NCI-H510A treated with DMSO at 0.1 percent for 48 hours (cell line): ENCODE results near the gene CHST5.

Experiments used
- DNase-seq: peaks from one replicate; lab custom pipeline; 2025; lab: John Stamatoyannopoulos, UW

Gene CHST5

DNA sequence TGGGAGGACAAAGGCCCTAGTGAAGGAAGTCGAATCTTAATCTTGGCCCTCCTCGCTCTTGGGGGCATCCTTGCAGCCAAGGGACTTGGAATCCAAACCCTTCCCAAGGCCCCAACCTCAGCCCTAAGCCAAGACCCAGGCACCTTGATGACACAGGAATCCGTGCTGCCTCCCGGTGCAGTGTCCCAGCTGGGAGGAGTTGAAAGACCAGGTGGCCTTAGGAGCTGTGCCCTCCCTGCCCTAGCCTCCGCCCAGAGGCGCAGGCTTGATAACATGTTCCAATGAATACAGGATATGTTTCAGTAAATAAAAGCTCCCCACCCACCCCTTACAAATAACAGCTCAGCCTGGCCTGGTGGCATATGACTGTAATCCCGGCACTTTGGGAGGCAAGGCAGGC is at the start of gene CHST5:
TSS of gene CHST5 (minus strand) at position 208 of the 400 bp plus-strand sequence. CDS start 5,724 bp downstream, outside the sequence.
- DNase-seq, result no peak

DNA sequence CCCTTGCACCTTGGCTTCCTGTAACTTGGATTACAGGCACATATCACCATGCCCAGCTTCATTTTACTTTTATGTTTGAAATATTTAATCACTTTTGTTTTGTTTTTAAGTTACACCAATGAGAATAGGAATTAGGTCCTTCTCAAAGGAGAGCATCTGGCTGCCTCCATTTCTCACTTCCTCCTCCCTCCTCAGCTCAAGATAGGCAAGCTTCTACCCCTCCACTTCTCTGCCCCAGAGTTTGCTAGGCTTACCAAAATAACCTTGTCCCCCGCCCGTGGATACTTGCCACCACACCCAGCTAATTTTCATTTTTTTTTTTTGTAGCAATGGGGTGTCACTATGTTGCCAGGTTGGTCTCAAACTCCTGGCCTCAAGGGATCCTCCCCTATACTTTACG is 48.2 kb upstream of the CHST5 start:
- DNase-seq, result no peak

DNA sequence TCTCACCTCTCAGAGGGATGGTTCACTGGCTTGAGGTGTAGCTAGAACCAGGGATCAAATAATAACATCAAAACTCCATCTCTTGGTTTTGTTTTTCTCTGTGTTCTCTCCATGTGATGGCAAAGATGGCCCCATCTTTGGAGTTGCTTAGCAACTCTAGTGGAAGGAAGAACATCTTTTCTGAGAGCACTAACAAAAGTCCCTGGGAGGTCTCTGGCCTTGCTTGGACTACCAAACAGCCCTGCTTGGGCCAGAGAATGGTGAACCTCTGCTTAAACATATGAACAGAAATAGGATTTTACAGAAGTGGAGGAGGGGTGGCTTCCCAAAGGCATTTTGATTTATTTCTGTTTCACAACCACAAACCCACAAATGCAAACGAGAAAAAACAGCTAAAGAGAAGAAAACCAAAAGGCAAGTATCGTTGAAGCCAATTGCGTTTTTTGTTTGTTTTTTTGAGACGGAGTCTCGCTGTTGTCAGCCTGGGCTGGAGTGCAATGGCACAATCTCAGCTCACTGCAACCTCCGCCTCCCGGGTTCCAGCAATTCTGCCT is 43.5 kb upstream of the CHST5 start:
- no peak for DNase-seq

DNA sequence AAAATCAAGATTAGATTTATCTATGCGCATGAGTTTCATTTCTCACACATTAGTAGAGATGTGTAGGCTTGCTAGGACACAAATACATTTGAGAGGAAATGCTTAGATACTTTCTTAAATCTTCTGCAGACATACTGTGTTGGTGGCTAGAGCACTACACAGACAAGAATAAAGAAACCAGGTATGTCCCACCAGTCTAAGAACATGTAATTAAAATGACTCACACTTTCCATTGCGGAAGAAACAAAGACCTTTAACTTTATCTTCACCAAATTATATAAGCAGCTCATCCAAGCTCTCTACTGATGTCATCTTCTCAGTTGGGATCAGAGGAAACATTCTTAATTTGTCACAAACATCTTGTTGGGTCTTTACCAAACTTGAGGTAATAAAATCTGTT is 42.8 kb upstream of the CHST5 start:
- DNase-seq, result no peak

DNA sequence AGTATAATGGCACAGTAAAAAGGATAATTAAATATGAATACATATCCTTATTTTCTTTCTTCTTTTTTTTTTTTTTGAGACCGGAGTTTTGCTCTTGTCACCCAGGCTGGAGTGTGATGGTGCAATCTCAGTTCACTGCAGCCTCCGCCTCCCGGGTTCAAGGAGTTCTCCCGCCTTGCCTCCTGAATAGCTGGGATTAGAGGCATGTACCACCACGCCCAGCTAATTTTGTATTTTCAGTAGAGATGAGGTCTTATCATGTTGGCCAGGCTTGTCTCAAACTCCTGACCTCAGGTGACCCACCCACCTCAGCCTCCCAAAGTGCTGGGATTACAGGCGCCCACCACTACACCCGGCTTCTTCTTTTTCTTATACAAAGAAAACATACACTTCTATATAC is 42.3 kb upstream of the CHST5 start:
- DNase-seq, result no peak

DNA sequence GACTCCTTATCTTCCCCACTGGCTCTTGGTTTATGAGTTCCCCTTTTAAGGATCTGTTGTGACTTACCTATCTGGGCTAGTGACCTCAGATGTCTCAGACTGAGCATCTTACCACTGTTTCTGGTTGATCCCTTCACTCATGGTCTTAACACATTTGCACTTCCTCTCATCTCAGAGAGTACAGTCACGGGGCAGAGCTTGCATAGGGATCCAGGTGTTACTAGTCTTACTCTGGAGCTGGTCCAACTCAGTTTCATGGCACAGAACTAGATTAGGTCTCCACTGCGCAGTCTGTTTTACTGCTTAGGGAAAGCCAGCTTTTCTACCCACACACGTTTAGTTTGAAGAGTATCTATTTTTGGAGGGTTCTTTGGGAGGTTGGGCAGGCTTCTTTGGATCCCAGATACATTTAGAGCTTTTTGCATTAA is 40.5 kb upstream of the CHST5 start:
- no peak for DNase-seq

DNA sequence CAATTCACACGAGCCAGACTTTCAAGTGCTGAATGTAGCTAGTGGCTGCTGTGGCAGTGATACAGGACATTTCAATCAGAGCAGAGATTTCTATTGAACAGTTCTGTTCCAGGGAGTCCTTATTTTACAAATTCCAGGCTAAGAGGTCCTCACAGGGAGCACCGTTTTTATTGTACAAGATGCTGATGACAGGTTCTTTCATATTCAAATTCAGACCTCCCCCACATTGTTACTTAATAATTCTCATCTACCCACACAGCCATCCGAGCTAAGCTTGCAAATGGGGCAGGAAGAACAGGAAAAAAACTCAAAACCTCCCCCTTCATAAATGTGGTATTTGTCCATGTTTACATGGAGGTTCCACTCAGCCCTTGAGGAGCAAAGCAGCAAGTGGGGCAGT is 40.0 kb upstream of the CHST5 start:
- DNase-seq, result no peak

DNA sequence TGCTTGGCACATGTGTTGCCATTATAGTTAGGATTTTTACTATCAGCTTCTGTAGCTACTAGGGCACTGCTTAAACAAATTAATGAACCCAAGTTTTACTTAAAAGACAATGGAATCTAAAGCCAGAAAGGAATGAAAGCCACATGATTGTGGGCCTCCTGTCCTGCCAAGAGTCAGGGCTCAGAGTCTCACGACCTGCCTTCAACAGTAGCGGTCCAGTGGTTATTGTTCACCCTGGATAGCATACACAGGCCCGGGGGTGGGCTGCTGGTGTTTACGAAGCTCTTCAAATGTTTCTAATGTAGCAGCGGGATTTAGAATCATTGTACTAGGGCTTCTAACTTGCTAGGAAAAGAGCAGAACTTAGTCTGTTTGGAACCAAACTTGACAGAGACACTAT is 38.0 kb upstream of the CHST5 start:
- no peak for DNase-seq

DNA sequence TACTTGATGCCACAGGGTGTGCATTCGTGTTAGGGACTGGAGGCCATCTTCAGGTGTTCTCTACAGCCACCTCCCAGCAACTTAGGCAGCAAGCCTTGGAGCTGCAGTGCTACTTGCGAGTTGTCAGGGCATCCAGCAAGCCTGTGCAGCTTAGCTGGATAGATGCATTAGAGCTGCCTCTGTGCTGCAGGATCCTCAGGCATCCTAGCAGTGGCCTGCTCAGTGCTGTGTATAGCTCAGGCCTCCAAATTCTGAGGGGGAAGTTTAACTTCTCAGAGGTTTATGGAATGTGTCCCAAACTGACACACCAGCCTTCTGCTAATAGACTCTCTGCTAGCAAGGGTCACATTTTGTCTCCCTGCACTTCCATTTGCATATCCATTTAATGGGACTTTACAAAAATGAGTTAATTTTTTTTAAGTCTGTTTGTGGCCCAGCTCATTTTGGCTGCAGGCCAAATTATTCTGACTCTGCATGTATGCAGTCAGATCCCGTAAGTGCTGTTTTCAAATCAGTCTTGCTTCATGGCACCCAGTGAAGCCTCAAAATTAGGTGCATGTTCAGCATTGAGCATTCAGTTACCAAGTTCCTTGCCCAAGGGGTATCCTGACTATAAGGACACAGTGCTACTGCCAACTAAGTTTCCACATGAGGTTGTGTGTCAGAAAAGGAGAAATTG is 37.1 kb upstream of the CHST5 start:
- no peak for DNase-seq

DNA sequence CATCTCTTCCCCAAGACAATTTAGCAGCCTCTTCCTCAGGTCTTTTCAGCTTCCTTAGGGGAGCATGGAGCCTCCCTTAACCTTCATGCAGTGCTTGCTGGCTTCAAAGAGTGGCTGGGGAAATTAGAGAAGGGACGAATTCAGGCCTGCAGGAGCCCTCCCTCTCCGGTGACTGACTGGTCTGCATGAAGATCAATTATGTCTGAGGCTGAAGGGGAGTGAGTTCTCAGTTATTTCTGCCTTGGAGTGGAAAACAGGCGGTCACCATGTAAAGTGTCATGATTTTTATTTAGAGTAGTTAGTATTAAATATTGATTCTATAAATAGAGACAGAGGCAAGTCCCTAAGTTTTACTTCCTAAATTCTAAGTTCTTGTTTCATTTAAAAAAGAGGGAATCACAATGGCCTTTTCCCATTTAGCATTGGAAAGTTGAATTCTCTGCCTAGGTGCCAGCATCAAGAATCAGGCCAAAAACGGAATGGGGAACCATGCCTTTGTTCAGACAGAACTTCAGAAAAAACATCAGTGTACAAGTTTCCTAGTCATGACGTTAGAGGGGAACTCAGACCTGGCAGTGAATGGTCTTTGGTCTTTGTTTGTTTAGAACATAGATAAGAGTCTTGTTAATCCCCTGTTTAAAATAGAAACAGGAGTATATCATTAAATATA is 34.6 kb upstream of the CHST5 start:
- DNase-seq, result no peak

DNA sequence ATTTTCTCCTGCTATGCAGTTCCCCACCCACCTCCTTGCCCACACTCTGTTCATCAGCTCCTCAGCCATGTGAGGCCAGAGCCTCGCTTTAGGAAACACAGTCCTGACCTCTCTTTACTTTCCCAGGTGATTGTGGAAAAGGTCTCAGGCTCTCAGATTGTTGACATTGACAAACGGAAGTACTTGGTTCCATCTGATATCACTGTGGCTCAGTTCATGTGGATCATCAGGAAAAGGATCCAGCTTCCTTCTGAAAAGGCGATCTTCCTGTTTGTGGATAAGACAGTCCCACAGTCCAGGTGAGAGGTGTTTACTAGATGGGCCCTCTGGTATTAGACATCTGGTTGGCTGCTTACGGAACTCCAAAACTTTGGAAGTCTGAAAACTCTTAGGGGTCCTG is 32.0 kb upstream of the CHST5 start:
- no peak for DNase-seq

DNA sequence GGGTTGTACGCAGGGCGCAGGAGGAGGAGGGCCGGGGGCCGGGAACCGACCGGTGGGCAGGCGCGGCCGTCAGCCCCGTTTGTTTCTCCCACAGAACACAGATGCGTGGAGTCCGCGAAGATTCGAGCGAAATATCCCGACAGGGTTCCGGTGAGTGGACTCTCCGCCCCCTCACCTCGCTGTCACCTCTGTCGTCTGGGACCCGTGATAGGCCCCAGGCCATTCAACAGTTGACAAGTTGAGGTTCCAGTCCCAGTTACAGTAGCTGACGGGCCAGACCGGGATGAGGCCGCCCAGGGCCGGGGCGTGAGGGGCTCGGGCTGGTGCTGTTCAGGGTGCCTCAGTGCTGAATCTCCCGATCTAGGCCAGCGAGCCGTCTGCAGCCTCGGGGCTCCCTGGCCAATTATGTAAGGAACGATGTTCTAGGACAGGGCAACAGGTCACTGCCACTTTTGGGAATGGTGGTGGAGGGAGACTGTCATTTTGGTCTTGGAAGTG is 30.9 kb upstream of the CHST5 start:
- DNase-seq, result no peak

DNA sequence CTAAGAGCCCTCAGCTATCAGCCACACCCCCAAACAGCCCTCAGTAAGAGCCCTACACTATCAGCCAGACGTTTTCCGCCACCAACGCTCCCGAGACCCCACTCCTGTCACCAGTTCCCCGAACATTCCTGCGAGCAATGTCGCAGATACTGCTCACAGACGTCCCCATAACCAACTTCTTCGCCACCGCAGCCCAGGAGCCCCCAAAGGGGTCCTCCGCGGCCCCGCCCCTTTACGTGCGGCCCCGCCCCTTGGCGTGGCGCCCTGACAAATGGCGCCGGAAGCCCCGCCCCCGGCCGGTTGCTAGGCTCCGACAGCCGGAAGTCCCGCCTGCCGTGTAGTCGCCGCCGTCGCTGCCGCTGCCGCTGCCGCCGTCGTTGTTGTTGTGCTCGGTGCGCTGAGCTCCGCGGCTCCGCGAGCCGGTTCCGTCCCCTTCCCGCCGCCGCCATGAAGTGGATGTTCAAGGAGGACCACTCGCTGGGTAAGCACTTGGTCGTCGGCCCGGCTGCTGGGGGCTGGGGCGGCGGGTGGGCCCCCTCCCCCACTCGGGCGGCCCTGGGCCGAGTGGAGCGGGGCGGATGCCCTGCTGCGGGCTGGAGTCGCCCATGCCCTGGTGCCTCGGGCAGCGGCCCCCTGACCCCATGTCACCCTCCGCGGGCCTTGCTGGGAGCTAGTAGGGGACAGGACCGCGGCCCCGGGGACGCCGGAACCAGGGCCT is 30.3 kb upstream of the CHST5 start, which contains the start of gene GABARAPL2:
TSS of gene GABARAPL2 (plus strand) at position 340 of the 718 bp plus-strand sequence. CDS start at position 448, 108 bp downstream.
- DNase-seq, result peak; percentile 51

DNA sequence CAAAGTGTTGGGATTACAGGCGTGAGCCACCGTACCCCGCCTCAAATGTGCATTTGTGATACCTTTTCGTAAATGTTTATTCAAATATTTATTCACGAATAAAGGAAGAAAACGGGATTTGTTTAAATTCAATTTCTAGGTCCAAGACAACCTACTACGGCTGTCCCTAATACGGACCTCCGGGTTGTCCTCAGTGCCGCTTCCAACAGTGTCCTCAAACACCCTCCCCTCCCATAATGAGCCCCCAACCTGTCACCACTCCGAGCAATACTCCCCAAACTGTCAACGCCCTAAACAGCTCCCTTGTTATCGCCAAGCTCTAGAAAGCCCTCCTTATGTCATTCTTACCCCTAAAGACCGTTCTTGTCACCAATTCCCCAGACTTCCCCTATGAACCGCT is 29.7 kb upstream of the CHST5 start:
- no peak for DNase-seq

DNA sequence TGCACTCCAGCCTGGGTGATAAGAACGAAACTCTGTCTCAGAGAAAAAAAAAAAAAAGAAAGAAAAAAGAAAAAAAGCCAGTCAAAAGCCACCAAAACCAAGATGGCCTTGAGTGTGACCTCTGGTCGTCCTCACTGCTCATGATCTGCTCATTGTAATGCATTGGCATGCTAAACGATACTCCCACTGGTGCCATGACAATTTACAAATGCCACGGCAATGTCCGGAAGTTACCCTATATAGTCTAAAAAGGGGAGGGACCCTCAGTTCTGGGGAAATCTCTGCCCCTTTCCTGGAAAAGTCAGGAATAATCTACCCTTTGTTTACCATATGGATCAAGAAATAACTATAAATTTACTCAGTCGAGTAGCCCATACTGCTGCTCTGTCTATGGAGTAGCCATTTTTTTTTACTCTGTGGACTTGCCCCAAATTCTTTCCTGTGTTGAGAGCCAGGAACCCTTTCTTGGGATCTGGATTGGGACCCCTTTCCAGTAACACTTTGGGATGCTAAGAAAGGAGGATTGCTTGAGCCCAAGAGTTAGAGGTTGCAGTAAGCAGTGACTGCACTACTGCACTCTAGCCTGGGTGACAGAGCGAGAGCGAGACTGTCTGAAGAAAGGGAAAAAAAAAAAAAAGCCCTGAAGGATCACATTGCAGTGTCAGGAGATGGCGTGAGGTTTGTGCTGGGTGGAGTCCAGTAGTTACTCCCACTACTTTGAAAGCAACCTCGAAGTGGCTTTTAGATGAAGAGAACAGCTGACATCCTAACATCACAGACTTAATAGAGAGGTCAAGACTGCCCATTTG is 23.9 kb upstream of the CHST5 start:
- DNase-seq, result no peak

DNA sequence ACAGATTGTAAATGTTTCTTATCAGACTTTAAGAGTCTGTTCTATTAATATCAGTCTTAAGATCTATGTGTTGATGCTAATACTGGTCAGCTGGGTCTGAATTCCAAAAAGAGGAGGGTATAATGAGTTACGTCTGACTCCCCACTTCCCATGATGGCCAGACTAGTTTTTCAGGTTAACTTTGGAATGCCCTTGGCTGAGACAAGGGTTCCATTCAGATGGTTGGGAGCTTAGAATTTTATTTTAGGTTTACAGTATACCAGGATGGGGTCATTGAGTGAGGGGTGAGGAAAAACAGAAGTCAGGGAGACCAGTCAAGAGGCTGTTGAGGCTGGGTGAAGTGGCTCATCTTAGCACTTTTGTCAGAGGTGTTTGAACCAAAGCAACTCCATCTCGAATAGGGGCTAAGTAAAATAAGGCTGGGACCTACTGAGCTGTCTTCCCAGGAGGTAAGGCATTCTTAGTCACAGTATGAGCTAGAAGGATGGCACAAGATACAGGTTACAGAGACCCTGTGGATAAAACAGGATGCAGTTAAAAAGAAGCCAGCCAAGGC is 23.0 kb upstream of the CHST5 start:
- no peak for DNase-seq

DNA sequence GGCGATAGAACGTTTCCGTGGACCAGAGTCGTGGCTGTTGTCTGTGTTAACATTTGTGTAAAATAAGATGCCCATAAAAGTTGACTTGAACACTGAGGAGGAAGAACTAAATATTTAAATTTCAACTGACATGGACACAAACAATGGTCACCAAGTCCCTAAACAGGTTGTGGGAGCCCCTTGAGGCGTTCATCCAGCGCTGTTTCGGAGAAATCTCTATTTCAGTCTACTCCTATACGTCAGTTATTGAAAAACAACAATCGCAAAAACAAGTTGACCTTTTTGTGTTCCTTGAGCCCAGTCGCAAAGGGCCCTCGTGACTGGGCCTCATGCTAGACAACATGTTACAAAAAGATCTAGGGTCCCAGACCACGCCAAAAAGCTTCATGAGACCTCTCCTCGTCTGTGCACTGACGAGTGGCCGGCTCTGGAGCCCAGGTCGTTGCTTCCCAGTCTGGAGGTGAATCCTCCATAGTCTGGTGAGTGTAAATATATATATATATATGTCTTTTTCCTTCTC is 20.6 kb upstream of the CHST5 start:
- no peak for DNase-seq

DNA sequence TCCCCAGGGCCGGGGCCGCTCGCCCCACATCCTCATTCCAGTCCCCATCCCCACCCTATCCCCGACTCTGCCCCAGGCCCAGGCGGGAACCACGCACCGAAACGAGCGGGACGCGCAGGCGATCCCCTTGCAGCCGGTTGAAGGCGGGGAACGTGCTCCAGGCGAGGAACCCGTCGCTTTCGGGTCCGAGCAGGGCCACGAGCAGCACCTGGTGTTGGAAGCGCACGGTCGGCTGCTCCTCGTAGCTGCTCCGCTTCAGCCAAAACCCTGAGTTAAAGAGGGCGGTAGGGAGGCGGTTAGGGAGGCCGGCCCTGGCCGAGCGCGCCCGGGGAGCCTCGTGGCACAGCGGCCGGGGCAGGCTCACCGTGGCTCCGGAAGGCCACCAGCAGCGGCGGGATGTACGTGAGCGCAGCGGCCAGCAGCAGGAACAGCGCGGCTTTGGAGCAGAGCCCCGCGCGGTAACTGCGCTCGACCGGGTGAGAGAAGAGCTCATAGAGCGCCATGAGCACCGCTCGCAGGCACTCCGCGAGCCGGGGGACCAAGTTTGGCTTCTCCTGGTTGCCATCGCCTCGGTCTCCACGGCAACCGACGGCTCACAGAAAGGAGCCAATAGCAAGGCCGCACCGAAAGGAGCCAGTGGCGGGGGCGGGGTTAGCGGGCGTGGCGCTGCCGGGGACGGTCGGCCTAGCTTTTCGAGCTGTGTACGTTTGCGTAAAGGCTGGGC is 20.0 kb upstream of the CHST5 start, which contains the start of gene TMEM231:
TSS of gene TMEM231 (minus strand) at position 546 of the 724 bp plus-strand sequence. CDS start at position 503, 43 bp downstream.
- DNase-seq, result peak; percentile 82

DNA sequence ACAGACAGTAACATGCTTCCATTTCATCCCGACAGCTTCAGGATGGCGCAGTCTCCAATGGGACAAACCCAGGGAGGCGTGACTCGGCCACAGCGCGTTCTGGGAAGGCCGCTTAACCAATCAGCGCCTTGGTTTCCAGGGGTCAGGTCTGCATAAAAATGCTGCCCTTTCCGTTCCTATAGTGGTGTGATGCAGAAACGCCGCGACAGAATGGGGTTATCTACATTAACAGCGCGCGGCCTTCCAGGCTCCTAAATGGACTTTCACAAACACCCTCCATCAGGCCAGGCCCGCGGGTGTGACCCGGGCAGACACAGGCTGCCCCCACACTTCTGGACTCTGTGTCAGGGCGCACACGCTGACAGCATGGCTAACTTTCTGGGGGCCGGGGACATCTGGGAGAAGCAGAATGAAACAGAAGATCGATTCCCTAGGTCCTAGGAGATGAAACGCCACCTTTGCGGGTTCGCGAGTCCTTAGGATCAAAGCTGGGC is 19.4 kb upstream of the CHST5 start:
- peak; percentile 69 for DNase-seq

DNA sequence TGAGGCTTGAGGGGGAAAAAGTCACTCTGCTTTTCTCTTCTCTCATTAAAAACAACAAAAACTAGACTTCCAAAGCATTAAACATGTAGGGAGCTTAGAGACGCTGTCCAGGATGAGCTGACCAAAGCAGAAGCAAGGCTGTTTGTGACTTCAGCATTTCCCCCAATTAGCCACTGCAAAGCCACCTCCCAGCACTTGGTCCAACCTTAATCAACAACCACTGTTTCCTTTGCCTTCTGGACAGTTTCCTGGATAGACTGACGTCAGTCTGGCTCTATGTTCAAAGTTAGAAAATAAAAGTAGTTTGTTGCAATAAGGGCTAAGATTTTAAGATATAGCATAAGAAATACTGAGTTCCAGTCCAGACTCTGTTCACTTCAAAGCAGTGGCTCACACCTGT is 17.0 kb upstream of the CHST5 start:
- DNase-seq, result no peak
